OCI-LY3 (cell line): ENCODE data around the gene VAT1L.

ENCODE experiments used
- EZH2phosphoT487 ChIP-seq: fragments of 200-600 bp; shearing (Covaris generic); IDR thresholded peaks from 2 replicates; pipeline ENCODE4 v1.6.1; 2018; ENCODE audit warnings: antibody characterized with exemption, mixed run types, low read depth
- TF ChIP-seq, protein P1 (sequence below): fragments of 200-600, 300-600 bp; sonication (generic); IDR thresholded peaks from 2 replicates; pipeline ENCODE4 v1.5.1; 2014; ENCODE audit warnings: antibody characterized with exemption, low read length, low read depth

DNA sequence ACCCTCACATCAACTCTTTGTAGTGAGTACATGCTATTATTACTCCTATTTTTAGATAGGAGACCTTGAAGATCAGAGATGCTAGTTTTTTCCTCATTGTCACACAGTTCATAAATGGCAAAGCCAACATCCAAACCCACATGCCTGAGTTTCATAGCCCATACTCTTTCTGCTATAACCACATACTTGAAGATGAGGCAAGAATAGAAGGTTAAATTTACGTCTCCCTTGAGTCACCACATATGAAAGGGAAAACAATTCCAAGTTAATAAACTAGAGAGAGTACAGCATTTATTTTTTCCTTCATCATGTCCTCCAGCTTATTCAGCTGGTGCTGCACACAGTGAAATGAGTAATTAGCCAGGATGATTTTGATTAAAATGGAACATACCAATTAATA lies 42.4 kb upstream of the VAT1L start:
- no peak for TF ChIP-seq EZH2phosphoT487
- TF ChIP-seq, protein P1, sequence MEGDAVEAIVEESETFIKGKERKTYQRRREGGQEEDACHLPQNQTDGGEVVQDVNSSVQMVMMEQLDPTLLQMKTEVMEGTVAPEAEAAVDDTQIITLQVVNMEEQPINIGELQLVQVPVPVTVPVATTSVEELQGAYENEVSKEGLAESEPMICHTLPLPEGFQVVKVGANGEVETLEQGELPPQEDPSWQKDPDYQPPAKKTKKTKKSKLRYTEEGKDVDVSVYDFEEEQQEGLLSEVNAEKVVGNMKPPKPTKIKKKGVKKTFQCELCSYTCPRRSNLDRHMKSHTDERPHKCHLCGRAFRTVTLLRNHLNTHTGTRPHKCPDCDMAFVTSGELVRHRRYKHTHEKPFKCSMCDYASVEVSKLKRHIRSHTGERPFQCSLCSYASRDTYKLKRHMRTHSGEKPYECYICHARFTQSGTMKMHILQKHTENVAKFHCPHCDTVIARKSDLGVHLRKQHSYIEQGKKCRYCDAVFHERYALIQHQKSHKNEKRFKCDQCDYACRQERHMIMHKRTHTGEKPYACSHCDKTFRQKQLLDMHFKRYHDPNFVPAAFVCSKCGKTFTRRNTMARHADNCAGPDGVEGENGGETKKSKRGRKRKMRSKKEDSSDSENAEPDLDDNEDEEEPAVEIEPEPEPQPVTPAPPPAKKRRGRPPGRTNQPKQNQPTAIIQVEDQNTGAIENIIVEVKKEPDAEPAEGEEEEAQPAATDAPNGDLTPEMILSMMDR: no peak
